CD1c-positive myeloid dendritic cell (primary cell): Measurements from ENCODE around the gene N4BP3.
"Not testable (repeated sequence)": the region's sequence is repeated elsewhere in the genome, so short reads cannot be mapped to it uniquely, and the experiment has no call there.

ENCODE experiments used
- DNase-seq: peaks from one replicate; pipeline ENCODE4 v3.0.0-alpha.2; 2016; ENCODE audit errors: extremely low spot score

N4BP3 gene, protein sequence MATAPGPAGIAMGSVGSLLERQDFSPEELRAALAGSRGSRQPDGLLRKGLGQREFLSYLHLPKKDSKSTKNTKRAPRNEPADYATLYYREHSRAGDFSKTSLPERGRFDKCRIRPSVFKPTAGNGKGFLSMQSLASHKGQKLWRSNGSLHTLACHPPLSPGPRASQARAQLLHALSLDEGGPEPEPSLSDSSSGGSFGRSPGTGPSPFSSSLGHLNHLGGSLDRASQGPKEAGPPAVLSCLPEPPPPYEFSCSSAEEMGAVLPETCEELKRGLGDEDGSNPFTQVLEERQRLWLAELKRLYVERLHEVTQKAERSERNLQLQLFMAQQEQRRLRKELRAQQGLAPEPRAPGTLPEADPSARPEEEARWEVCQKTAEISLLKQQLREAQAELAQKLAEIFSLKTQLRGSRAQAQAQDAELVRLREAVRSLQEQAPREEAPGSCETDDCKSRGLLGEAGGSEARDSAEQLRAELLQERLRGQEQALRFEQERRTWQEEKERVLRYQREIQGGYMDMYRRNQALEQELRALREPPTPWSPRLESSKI

GRCh38 chr5:178113141-178113787 lies at the start of gene N4BP3:
TSS of gene N4BP3 (plus strand) at chr5:178113532. CDS start at chr5:178119584, 6,052 bp downstream.
- peak; percentile 67 for DNase-seq

- DNase-seq = no peak
These were observed 45.6 kb upstream of the N4BP3 start for GRCh38 chr5:178067755-178068154.

DNA sequence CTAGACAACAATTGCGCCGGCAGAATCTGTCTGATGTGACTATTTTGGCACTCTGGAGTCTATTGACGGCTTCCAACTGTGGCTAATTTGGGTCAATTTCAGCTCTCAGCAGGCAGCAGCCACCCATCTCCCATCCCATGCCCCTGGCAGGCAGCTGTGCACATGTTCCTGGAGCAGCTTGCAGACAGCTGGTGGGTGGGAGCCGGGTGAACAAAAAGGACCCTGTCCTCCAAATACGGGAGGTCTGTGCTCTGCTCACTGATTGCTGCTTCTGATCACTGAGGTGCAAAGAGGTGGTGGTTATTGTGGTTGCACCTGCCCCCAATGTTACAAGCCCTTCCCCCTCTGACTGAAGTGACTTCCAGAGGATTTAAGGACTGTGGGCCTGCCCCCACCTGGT lies 45.0 kb upstream of the N4BP3 start:
- DNase-seq = no peak

- peak; percentile 59 for DNase-seq
These were observed 43.4 kb upstream of the N4BP3 start for GRCh38 chr5:178069909-178070308.

DNA sequence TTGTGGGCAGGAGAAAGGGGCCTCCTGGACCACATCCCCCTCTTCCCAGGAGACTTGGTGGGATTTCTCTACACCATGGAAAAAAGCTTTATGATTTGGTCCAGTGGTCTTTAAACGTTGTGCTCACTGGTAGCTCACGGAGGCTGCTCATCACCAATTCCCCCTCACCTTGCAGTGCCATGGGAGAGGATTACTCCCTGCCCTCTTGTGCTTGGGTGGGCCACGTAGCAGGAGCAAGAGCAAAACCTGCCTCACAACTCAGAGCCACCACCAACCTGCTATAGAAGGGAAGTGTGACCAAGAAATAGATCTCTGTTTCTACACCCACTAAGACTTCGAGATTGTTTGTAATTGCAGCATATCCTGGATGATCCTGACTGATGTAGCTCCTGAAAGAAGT lies 42.2 kb upstream of the N4BP3 start:
- DNase-seq = no peak

GRCh38 chr5:178072749-178073148 lies 40.6 kb upstream of the N4BP3 start:
- no peak for DNase-seq

DNA sequence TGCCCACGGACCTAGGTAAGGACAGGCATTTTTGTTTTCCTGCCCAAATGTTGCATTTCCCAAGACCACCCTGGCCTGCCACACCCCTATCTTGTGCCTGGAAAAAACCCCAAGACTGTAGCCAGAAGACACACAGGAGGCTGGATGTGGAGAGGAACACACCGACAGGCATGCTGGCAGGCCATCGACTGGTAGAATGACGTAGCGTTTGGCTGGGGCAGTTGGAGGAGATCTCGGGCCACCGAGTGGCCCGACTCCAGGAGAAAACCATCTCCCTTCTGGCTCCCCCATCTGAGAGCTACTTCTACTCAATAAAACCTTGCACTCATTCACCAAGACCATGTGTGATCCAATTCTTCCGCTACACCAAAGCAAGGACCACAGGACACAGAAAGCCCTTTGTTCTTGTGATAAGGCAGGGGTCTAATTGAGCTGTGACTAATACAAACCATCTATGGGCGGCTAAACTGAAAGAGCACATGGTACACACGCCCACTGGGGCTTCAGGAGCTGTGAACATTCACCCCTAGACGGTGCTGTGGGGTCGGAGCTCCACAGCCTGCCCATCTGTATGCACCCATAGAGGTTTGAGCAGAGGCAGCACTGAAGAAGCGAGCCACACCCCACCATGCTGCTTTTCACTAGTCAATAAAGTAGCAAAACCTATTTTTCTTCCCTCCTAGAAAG lies 38.9 kb upstream of the N4BP3 start:
- DNase-seq = no peak

GRCh38 chr5:178076965-178077364 lies 36.4 kb upstream of the N4BP3 start:
- DNase-seq = not testable (repeated sequence)

DNA sequence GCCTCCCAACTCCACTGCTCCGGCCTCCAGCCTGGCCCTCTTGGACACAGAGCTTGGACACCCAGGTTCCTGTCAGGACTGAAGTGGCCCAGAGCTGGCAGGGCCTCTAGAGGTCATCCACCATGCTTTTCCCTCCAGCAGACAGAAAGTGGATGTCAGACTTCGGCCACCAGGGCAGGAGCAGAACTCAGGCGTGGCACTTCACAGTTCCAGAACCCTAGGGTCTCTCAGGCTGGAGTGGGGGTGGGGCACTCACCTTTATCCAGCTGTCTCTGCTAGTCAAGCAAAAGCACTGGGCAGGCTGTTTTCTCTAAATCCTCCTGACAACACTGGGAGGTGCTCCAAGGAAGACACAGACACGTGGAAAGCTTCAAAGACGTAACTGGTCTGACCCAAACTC lies 35.6 kb upstream of the N4BP3 start:
- DNase-seq = no peak

- DNase-seq = no peak
These were observed 34.9 kb upstream of the N4BP3 start for GRCh38 chr5:178078197-178079010.

GRCh38 chr5:178080056-178080455 lies 33.3 kb upstream of the N4BP3 start:
- DNase-seq = no peak

DNA sequence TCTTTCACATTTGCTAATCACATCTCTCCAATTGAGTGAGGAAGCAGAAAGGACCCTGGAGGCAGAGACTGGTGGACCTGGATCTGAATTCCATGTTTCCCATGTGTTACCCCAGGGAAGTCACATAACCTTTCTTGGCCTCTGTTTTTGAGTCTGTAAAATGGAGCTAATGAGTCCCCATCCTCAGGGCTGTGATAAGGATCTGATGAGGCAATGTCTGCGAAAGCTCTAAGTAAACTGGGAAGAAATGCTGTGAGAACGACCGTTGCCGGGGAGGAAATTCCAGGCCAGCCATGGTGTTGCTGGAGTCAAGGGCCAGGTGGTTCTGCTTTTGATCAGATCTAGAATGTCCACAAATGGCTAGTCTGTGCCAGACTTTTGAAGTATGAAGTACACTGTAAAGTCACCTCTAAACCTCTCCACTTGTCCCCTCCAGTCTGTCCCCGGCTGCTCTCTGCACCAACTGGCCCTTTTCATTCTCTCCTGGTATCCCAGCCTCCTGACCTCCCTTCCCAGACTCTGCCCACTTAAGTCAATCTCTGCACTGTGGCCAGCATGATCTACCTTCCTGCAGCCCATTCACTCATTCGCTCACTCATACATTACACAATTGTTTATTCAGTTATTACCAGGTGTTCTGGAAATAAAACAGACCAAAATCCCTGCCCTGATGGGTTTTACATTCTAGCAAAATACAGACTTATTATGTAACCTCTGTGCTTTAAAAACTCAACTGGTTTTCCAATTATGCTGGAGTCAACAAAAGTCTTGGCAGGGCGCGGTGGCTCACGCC lies 32.5 kb upstream of the N4BP3 start:
- DNase-seq = no peak

DNA sequence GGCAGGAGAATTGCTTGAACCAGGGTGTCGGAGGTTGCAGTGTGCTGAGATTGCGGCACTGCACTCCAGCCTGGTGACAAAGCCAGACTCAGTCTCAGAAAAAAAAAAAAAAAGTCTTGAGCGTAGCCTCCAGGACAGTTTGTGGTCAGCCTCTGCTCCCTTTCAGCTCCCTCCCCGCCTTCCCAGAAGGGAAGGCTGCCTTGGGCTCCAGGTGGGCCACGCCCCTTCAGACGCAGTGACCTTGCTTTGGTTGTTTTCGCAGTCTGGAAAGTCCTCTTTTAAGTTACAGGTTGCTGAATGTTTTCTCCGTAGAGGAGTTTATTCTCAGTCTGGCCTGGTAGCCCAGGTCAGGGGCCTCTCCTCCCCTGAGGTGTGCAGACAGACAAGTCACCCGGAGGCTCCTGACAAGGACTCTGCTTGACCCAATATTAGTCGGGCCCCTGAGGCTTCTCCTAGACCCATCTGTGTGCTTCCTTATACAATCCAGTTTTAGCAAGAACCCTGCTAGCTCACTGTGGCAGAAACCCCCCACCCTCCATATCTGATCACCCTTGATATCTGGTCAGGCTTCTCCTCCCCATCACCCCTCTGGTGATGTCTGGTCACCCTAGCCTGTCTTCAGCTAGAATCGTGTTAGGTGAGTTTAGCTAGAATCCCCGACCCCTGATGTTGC lies 31.6 kb upstream of the N4BP3 start:
- no peak for DNase-seq

DNA sequence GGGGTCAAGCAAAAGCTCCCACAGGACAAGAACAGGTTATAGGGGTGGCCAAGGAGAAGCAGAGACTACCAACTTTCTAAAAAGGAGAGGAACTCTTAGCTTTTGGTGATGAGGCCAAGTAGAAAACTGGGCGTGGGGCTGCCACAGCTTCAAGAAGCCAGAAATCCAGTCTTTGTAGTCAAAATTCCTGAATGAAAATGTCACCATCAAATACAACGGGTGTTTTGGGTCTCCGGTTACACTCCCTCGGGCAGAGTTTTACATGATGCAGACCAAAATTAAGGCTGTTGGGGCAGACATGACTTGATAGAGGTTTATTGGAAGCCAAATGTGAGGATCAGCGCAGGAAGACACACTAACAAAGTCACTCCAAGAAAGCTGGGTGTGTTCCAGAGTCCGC lies 29.4 kb upstream of the N4BP3 start:
- no peak for DNase-seq

DNA sequence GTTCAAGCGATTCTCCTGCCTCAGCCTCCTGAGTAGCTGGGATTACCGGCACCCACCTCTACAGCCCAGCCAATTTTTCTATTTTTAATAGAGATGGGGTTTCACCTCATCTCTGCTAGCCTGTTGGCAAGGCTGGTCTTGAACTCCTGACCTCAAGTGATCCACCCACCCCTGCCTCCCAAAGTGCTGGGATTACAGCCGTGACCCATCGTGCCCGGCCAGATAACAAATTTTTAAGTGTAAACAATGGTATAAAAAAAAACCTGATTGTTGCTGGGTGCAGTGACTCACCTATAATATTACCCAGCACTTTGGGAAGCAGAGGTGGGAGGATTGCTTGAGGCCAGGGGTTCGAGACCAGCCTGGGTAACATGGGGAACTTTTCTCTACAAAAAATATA lies 28.0 kb upstream of the N4BP3 start:
- DNase-seq = no peak

- DNase-seq = no peak
These were observed 27.1 kb upstream of the N4BP3 start for GRCh38 chr5:178086266-178086665.

- not testable (repeated sequence) for DNase-seq
These were observed 26.1 kb upstream of the N4BP3 start for GRCh38 chr5:178087199-178087598.

DNA sequence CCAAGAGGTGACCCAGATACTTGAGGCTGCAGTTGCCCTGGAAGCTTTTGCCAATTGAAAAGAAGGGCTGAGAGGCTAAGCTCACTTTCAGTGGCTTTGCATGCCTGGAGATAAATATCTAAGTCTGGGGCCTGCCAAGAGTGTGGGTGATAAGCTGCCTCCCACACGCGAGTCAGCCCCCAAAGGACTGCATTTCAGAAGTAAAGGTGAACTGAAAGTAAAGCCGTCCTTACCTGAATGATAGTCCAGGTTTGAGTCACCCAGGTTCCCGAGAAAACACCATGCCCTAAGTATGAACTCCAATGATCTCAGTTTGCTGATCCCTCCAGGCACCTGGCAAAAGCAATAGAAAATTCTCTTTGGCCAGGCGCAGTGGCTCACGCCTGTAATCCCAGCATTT lies 22.5 kb upstream of the N4BP3 start:
- no peak for DNase-seq

- no peak for DNase-seq
These were observed 20.2 kb upstream of the N4BP3 start for GRCh38 chr5:178093134-178093533.

GRCh38 chr5:178094345-178094744 lies 19.0 kb upstream of the N4BP3 start:
- no peak for DNase-seq
